Caco-2 (cell line): Measurements from ENCODE around the gene SLCO4A1. TPM values are rescaled to one million over a fixed set of nuclear protein-coding genes. Genes with fewer than 3 reads are reported as not detected.
"Not testable (repeated sequence)": the region's sequence is repeated elsewhere in the genome, so short reads cannot be mapped to it uniquely, and the experiment has no call there.

Source experiments
- BruUV-seq: library from RNA; stranded (reverse); fragments of 400-500 nt; replicated peaks from 2 replicates; lab custom pipeline; 2021; lab: Mats Ljungman, UMichigan
- CTCF ChIA-PET: fragments of 300-600 bp; sonication (Branson Sonifier 250); formaldehyde crosslinking; loops from one replicate; lab custom pipeline; 2022; ENCODE audit warnings: antibody characterized with exemption; lab: Charles Lee
- POLR2A ChIA-PET: fragments of 300-600 bp; sonication (Branson Sonifier 250); formaldehyde crosslinking; loops from one replicate; lab custom pipeline; 2022; ENCODE audit warnings: antibody characterized with exemption; lab: Charles Lee
- DNase-seq, 2 experiments: peaks; one replicate each; pipeline versions ENCODE4 v3.0.0 to v3.0.0-alpha.2; 2020 to 2022
- H3K27me3 ChIP-seq: replicated peaks from 2 replicates; pipeline ENCODE4 v1.6.0; 2011; ENCODE audit warnings: low read length; ENCODE audit not compliant: control insufficient read depth, insufficient read depth
- H3K36me3 ChIP-seq: 2 replicates; pipeline ENCODE4 v1.5.1; 2011; ENCODE audit warnings: low read length; ENCODE audit not compliant: control insufficient read depth, insufficient read depth
- H3K4me1 ChIP-seq: fragments of 250-450 bp; sonication (Bioruptor Pico); 2 replicates; pipeline ENCODE4 v1.5.1; 2020; ENCODE audit warnings: mild to moderate bottlenecking
- H3K4me3 ChIP-seq: 2 replicates; pipeline ENCODE4 v1.5.1; 2011; ENCODE audit warnings: low read depth, mild to moderate bottlenecking, control low read depth, low read length
- H3K9me3 ChIP-seq: fragments of 250-450 bp; sonication (Bioruptor Pico); 2 replicates; pipeline ENCODE4 v1.5.1; 2020; ENCODE audit warnings: mild to moderate bottlenecking, moderate library complexity
- H3K27ac Mint-ChIP-seq: one replicate; pipeline ENCODE4 v1.8.0; 2022; ENCODE audit warnings: mixed read lengths; ENCODE audit not compliant: unreplicated experiment
- H3K27me3 Mint-ChIP-seq: one replicate; pipeline ENCODE4 v1.8.0; 2022; ENCODE audit warnings: mixed read lengths; ENCODE audit not compliant: insufficient read depth, unreplicated experiment
- H3K36me3 Mint-ChIP-seq: one replicate; pipeline ENCODE4 v1.8.0; 2022; ENCODE audit warnings: mild to moderate bottlenecking, mixed read lengths; ENCODE audit not compliant: insufficient read depth, unreplicated experiment
- H3K4me1 Mint-ChIP-seq: one replicate; pipeline ENCODE4 v1.8.0; 2022; ENCODE audit warnings: low read depth, mixed read lengths; ENCODE audit not compliant: unreplicated experiment
- H3K4me3 Mint-ChIP-seq: one replicate; pipeline ENCODE4 v1.8.0; 2022; ENCODE audit warnings: mild to moderate bottlenecking, moderate library complexity, mixed read lengths; ENCODE audit not compliant: unreplicated experiment
- H3K9me3 Mint-ChIP-seq: one replicate; pipeline ENCODE4 v1.8.0; 2022; ENCODE audit warnings: mixed read lengths; ENCODE audit not compliant: unreplicated experiment
- CTCF ChIP-seq, 2 experiments: fragments of 200-600 bp in 1 of 2; IDR thresholded peaks; 1 replicate in 1 of 2; 2 replicates in 1 of 2; pipeline versions ENCODE4 v1.5.1 to v1.8.0; 2011 to 2022; ENCODE audit warnings: antibody characterized with exemption in 1 of 2, control low read depth in 1 of 2, inconsistent platforms in 1 of 2, low read depth in 1 of 2, low read length in 1 of 2, mild to moderate bottlenecking in 1 of 2, moderate library complexity in 1 of 2; ENCODE audit not compliant: insufficient read depth in 1 of 2, severe bottlenecking in 1 of 2, unreplicated experiment in 1 of 2
- intact Hi-C: fragments of 100-400 bp; cut with micrococcal nuclease; formaldehyde crosslinking; loops from one replicate; pipeline ENCODE4 v1.10.0; 2022; ENCODE audit not compliant: unreplicated experiment
- total RNA-seq: library from RNA; stranded (reverse); gene quantifications from 2 replicates; pipeline ENCODE4 v1.2.3, GENCODE V29; 2022

Gene SLCO4A1
- total RNA-seq, 1 experiment from 2014 or later = 18.7 TPM

- Histone ChIP-seq H3K4me3 (no peak overlapping the region), H3K27me3 (peaks cover 2% of the 10 kb centered on the region; the same call in 1 of the 2 replicates), H3K36me3 (no peaks in the 10 kb centered on the region), H3K9me3 (peaks cover 17% of the 10 kb centered on the region), H3K4me1 (no peaks in the 10 kb centered on the region)
- Mint-ChIP-seq H3K36me3 (no peaks in the 10 kb centered on the region), H3K27me3 (peaks cover 10% of the 10 kb centered on the region), H3K9me3 (peaks cover 19% of the 10 kb centered on the region), H3K27ac (no peak overlapping the region), H3K4me1 (no peaks in the 10 kb centered on the region), H3K4me3 (no peak overlapping the region)
- ChIA-PET CTCF (no interaction called here), POLR2A (no interaction called here)
- no peak for TF ChIP-seq CTCF (IDR thresholded peaks at IDR 0.05; ENCODE audit: insufficient read depth in 1 of 2, low read depth in 1 of 2, low read length in 1 of 2, severe bottlenecking in 1 of 2, unreplicated experiment in 1 of 2)
- no peak for DNase-seq
- no TSS peak for BruUV-seq
- intact Hi-C loops = no loop called here
Observed at GRCh38 chr20:62679978-62680589, 37.8 kb downstream of the SLCO4A1 start.

GRCh38 chr20:62682912-62683517 lies 40.7 kb downstream of the SLCO4A1 start:
- TF ChIP-seq CTCF (IDR thresholded peaks at IDR 0.05; ENCODE audit: insufficient read depth in 1 of 2, low read depth in 1 of 2, low read length in 1 of 2, severe bottlenecking in 1 of 2, unreplicated experiment in 1 of 2) = no peak
- intact Hi-C loops = no loop called here
- CTCF ChIA-PET = no interaction called here

GRCh38 chr20:62683660-62684322 lies 41.5 kb downstream of the SLCO4A1 start:
- peaks cover 17% of the 10 kb centered on the region for H3K9me3 ChIP-seq
- H3K27ac Mint-ChIP-seq, POLR2A ChIA-PET, intact Hi-C loops, H3K27me3 ChIP-seq, BruUV-seq, H3K4me3 Mint-ChIP-seq, H3K36me3 Mint-ChIP-seq, H3K36me3 ChIP-seq, H3K4me1 Mint-ChIP-seq, H3K4me1 ChIP-seq, H3K4me3 ChIP-seq, H3K27me3 Mint-ChIP-seq, DNase-seq: not testable (repeated sequence)
- CTCF ChIA-PET = interaction anchor here (1.2 to 1.5 kb wide), 2 partner anchors 111 to 124 kb away, joined by 4 to 6 read pairs; no protein-coding TSS in a partner anchor
- peaks cover 19% of the 10 kb centered on the region for H3K9me3 Mint-ChIP-seq

More at GRCh38 chr20:62682912-62683517, 40.7 kb downstream of the SLCO4A1 start:
- H3K9me3 ChIP-seq = peaks cover 17% of the 10 kb centered on the region
- H3K4me3 Mint-ChIP-seq = no peak overlapping the region
- peaks cover 10% of the 10 kb centered on the region for H3K4me1 ChIP-seq
- H3K27me3 Mint-ChIP-seq = peaks cover 9% of the 10 kb centered on the region
- H3K36me3 Mint-ChIP-seq = no peaks in the 10 kb centered on the region
- no peak for DNase-seq
- 0 out of 2 replicates have a peak, but pooled peaks cover 2% of the 10 kb centered on the region for H3K27me3 ChIP-seq
- H3K4me1 Mint-ChIP-seq = peaks cover 9% of the 10 kb centered on the region
- H3K27ac Mint-ChIP-seq = no peak overlapping the region
- peaks cover 19% of the 10 kb centered on the region for H3K9me3 Mint-ChIP-seq
- no peak overlapping the region for H3K4me3 ChIP-seq
- POLR2A ChIA-PET = no interaction called here
- no TSS peak for BruUV-seq
- H3K36me3 ChIP-seq = no peaks in the 10 kb centered on the region
